Glutamatergic neuron (in vitro differentiated cells): ENCODE measurements around the gene HRC. TPM values are rescaled to one million over a fixed set of nuclear protein-coding genes. Genes with fewer than 3 reads are reported as not detected.

Experiments
- DNase-seq: peaks from one replicate; pipeline ENCODE4 v3.0.0; 2022
- H3K27ac Mint-ChIP-seq: one replicate; pipeline ENCODE4 v1.8.0; 2020; ENCODE audit warnings: mild to moderate bottlenecking, mixed read lengths, inconsistent platforms; ENCODE audit not compliant: unreplicated experiment
- H3K27me3 Mint-ChIP-seq: one replicate; pipeline ENCODE4 v1.8.0; 2020; ENCODE audit warnings: mild to moderate bottlenecking, moderate library complexity, mixed read lengths, inconsistent platforms; ENCODE audit not compliant: unreplicated experiment
- H3K36me3 Mint-ChIP-seq: one replicate; pipeline ENCODE4 v1.8.0; 2020; ENCODE audit warnings: mild to moderate bottlenecking, mixed read lengths, inconsistent platforms; ENCODE audit not compliant: unreplicated experiment
- H3K4me1 Mint-ChIP-seq: one replicate; pipeline ENCODE4 v1.8.0; 2020; ENCODE audit warnings: mild to moderate bottlenecking, low read depth, mixed read lengths, inconsistent platforms; ENCODE audit not compliant: unreplicated experiment
- H3K4me3 Mint-ChIP-seq: one replicate; pipeline ENCODE4 v1.8.0; 2020; ENCODE audit warnings: mild to moderate bottlenecking, mixed read lengths, inconsistent platforms; ENCODE audit not compliant: unreplicated experiment
- H3K9me3 Mint-ChIP-seq: one replicate; pipeline ENCODE4 v1.8.0; 2020; ENCODE audit warnings: mild to moderate bottlenecking, moderate library complexity, mixed read lengths, inconsistent platforms; ENCODE audit not compliant: unreplicated experiment
- total RNA-seq: library from RNA; stranded (reverse); fragmentation: NEBNext Ultra II Directional; extraction: Animal tissue kit (Norgen Biotek cat#: 25700); gene quantifications from one replicate; pipeline ENCODE4 v1.2.1, GENCODE V29; 2021; ENCODE audit not compliant: unreplicated experiment
- TF ChIP-seq, protein P1 (sequence below): fragments of 200-600 bp; sonication (generic); IDR thresholded peaks from one replicate; pipeline ENCODE4 v1.5.0; 2021; ENCODE audit not compliant: partially characterized antibody, unreplicated experiment

The HRC gene
- total RNA-seq, 1 donor from 2014 or later = 26.6 TPM

- no peak for DNase-seq
- Mint-ChIP-seq H3K27me3 (peaks cover 20% of the 10 kb centered on the region), H3K4me3 (peak overlapping the region; percentile 4), H3K9me3 (peaks cover 19% of the 10 kb centered on the region), H3K27ac (no peak overlapping the region), H3K4me1 (peaks cover 15% of the 10 kb centered on the region), H3K36me3 (peaks cover 11% of the 10 kb centered on the region)
- TF ChIP-seq, protein P1, sequence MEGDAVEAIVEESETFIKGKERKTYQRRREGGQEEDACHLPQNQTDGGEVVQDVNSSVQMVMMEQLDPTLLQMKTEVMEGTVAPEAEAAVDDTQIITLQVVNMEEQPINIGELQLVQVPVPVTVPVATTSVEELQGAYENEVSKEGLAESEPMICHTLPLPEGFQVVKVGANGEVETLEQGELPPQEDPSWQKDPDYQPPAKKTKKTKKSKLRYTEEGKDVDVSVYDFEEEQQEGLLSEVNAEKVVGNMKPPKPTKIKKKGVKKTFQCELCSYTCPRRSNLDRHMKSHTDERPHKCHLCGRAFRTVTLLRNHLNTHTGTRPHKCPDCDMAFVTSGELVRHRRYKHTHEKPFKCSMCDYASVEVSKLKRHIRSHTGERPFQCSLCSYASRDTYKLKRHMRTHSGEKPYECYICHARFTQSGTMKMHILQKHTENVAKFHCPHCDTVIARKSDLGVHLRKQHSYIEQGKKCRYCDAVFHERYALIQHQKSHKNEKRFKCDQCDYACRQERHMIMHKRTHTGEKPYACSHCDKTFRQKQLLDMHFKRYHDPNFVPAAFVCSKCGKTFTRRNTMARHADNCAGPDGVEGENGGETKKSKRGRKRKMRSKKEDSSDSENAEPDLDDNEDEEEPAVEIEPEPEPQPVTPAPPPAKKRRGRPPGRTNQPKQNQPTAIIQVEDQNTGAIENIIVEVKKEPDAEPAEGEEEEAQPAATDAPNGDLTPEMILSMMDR = no peak
Measured at GRCh38 chr19:49153167-49153809, 1.9 kb downstream of the HRC start.

- Mint-ChIP-seq H3K36me3 (peaks cover 10% of the 10 kb centered on the region), H3K27ac (no peak overlapping the region), H3K4me3 (no peak overlapping the region), H3K9me3 (peaks cover 18% of the 10 kb centered on the region), H3K4me1 (peaks cover 15% of the 10 kb centered on the region), H3K27me3 (peaks cover 21% of the 10 kb centered on the region)
- TF ChIP-seq, protein P1 = no peak
- DNase-seq = no peak
Measured at GRCh38 chr19:49152119-49152550, 3.1 kb downstream of the HRC start.

DNA sequence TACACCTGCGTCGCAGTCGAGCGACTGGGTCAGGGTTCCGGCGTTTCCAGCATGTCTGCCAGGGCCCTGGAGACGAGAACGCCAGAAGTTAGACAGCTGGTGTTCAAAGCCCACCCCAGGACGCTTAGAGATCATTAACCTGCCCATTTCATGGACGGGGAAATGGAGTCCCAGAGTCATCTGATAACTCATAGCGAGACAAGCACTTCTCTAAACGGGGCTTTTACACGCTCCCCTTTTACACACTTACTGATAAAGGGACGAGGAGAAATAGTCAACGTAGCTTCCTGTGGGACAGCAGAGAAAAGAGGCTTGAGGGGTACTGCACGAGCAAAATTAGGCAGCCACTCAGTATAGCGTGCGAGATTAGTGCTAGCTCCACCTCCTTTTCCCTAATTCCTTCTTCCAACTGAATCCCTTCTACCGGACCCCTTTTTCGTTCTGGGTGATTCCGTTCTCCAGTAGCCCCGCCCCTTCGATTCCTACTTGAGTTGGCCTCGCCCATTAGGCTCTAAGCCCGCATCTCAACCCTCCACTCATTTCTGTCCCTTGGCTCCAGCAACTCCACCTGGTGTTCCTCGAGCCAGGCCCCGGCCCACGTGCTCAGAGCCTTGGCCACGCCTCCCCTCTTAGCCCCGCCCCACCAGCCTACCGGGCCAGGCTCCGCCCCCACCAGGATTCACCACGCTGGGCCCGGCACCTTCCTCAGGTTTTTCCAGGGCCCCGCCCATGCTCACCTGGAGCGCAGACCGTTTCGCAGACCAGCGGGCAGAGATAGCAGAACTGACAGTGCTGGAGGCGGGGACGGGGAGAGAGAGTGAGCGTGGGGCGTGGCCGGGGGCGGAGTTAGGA, 3.7 kb downstream of the HRC start:
- Mint-ChIP-seq H3K9me3 (peaks cover 20% of the 10 kb centered on the region), H3K4me1 (peaks cover 15% of the 10 kb centered on the region), H3K27me3 (peaks cover 23% of the 10 kb centered on the region), H3K4me3 (peak overlapping the region; percentile 81), H3K27ac (peak overlapping the region; percentile 68), H3K36me3 (peaks cover 10% of the 10 kb centered on the region)
- peak; percentile 79 for DNase-seq
- TF ChIP-seq, protein P1 = no peak

DNA sequence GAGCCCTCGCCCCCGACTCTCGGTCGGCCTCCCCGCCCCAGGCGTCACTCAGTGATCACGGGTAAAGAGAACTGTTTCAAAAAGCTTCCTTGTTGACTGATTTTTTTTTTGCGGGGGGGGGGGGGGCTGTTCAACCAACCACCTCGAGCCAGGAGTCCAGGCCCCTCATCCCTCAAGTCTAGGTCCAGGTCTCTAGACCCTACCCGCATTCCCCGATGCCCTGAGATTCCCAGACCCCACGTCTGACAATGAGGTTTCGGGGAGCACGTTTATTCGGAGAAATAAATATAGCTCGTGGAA, 4.3 kb downstream of the HRC start:
- Mint-ChIP-seq H3K4me3 (peak overlapping the region; percentile 81), H3K27ac (no peak overlapping the region), H3K36me3 (peaks cover 10% of the 10 kb centered on the region), H3K27me3 (peaks cover 23% of the 10 kb centered on the region), H3K4me1 (peaks cover 13% of the 10 kb centered on the region), H3K9me3 (peaks cover 22% of the 10 kb centered on the region)
- no peak for DNase-seq
- TF ChIP-seq, protein P1 = no peak
